ENCODE data around the gene BOD1L1. TPM values are rescaled to one million over a fixed set of nuclear protein-coding genes. Genes with fewer than 3 reads are reported as not detected.

The BOD1L1 gene
- total RNA-seq, 1 experiment from 2014 or later = 22.0 TPM

DNA sequence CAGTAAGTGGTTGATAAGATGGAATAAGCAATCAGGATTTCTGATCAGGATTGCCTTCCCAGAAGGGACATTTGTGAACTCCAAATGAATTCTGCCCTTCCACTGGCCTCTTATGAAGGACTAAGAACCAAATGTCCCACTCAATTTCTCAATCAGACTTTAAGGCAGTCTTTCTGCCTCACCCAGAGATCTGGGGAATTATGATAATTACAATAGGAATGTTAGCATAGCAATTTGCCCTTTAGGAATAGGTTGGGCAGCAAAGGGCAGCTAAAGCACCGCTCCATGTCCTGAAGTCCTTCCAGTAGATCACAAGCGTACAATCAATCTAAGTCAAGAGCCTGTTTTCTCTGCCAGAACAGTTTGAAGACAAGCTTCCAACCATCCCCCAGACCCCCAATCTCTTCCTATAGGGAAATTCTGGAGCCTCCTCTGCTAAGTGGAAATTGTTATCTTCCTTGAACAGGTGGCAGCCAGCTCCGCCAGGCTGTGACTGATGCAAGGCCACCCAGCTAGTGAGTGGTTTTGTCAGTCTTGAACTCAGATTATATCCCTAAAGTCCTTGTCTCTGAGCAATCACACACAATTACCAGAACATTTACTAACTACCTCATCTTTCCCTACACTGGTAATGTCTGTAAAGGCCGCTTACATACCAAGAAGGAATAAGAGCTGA is 101.8 kb downstream of the BOD1L1 start:
- Histone ChIP-seq H3K79me2 (ENCODE audit: low read length) (no peaks in the 10 kb centered on the region), H3K9ac (ENCODE audit: low read length) (no peak overlapping the region), H3K36me3 (ENCODE audit: low read depth, low read length) (no peaks in the 10 kb centered on the region), H3K27me3 (ENCODE audit: low read length) (peaks cover 36% of the 10 kb centered on the region), H3K9me2 (replicated peaks; ENCODE audit: low read length) (no peaks in the 10 kb centered on the region), H3K4me3 (ENCODE audit: low read length) (no peak overlapping the region), H3K4me2 (ENCODE audit: low read length) (no peak overlapping the region), H3K9me3 (ENCODE audit: low read length) (no peaks in the 10 kb centered on the region), H3F3A (ENCODE audit: low read length, unreplicated experiment) (no peaks in the 10 kb centered on the region), H4K20me1 (ENCODE audit: low read length) (no peaks in the 10 kb centered on the region), H3K27ac (ENCODE audit: low read length) (no peak overlapping the region), H3K4me1 (ENCODE audit: insufficient read depth, low read length) (no peaks in the 10 kb centered on the region), H2AFZ (ENCODE audit: low read length) (no peak overlapping the region)
- TF ChIP-seq, protein P1, sequence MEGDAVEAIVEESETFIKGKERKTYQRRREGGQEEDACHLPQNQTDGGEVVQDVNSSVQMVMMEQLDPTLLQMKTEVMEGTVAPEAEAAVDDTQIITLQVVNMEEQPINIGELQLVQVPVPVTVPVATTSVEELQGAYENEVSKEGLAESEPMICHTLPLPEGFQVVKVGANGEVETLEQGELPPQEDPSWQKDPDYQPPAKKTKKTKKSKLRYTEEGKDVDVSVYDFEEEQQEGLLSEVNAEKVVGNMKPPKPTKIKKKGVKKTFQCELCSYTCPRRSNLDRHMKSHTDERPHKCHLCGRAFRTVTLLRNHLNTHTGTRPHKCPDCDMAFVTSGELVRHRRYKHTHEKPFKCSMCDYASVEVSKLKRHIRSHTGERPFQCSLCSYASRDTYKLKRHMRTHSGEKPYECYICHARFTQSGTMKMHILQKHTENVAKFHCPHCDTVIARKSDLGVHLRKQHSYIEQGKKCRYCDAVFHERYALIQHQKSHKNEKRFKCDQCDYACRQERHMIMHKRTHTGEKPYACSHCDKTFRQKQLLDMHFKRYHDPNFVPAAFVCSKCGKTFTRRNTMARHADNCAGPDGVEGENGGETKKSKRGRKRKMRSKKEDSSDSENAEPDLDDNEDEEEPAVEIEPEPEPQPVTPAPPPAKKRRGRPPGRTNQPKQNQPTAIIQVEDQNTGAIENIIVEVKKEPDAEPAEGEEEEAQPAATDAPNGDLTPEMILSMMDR (conservative IDR thresholded peaks at IDR 0.05; ENCODE audit: low read depth, low read length) = no peak
- TF ChIP-seq EZH2phosphoT487 (IDR thresholded peaks at IDR 0.05; ENCODE audit: borderline replicate concordance, low read length) (no peak), EZH2 (IDR thresholded peaks at IDR 0.05; ENCODE audit: low read length, unreplicated experiment) (no peak)
- intact Hi-C loops (cut with micrococcal nuclease) = no loop called here
- no peak for DNase-seq
- POLR2A ChIA-PET (ENCODE audit: unreplicated experiment) = no interaction called here
- ATAC-seq = no peak
- CTCF ChIA-PET = no interaction called here
- no TSS peak for BruUV-seq (replicated peaks)

DNA sequence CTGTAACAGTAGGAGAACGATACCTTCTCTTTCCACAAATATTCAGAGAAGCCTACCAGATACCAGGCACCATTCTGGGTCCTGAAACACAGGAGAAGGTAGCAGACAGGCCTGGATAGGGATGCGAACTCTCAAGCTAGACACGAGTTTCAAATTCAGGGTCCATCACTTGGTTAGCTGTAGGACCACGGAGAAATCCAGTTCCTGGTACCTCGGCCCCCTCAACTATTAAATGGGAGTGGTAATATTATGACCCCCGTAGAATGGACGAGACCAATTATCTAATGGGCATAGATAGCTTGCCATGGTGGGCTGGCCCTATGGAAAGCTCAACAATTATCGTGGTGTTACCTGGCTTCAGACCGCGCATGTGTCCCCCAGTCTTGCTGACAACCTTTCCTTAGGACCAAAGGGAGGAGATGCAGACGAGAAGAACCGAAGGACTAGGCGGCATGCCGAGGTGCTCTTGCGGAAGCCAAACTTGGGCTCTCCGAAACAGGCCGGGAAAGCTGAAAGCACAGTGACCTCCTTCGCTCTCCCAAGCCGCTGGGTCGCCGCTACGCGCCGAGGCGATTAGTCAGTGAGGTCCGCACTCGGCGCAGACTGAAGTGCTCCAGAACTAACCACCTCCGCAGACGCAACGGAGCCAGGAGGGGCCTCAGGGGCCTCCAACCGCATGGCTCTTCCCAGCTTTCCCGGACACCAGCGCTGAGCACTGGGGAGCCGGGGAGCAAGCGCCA is 102.9 kb downstream of the BOD1L1 start:
- POLR2A ChIA-PET (ENCODE audit: unreplicated experiment) = no interaction called here
- H3K9ac ChIP-seq (ENCODE audit: low read length) = no peak overlapping the region
- DNase-seq (no peak), ATAC-seq (no peak)
- no peaks in the 10 kb centered on the region for H3K36me3 ChIP-seq (ENCODE audit: low read depth, low read length)
- H3K9me3 ChIP-seq (ENCODE audit: low read length) = no peaks in the 10 kb centered on the region
- no peak overlapping the region for H3K4me2 ChIP-seq (ENCODE audit: low read length)
- no peaks in the 10 kb centered on the region for H4K20me1 ChIP-seq (ENCODE audit: low read length)
- no peak overlapping the region for H3K27ac ChIP-seq (ENCODE audit: low read length)
- H3K79me2 ChIP-seq (ENCODE audit: low read length) = no peaks in the 10 kb centered on the region
- BruUV-seq (replicated peaks) = no TSS peak
- TF ChIP-seq, protein P1 (conservative IDR thresholded peaks at IDR 0.05; ENCODE audit: low read depth, low read length) = no peak
- TF ChIP-seq EZH2phosphoT487 (IDR thresholded peaks at IDR 0.05; ENCODE audit: borderline replicate concordance, low read length) (no peak), EZH2 (IDR thresholded peaks at IDR 0.05; ENCODE audit: low read length, unreplicated experiment) (no peak)
- no peak overlapping the region for H2AFZ ChIP-seq (ENCODE audit: low read length)
- intact Hi-C loops (cut with micrococcal nuclease) = no loop called here
- H3K27me3 ChIP-seq (ENCODE audit: low read length) = peaks cover 36% of the 10 kb centered on the region
- no peaks in the 10 kb centered on the region for H3F3A ChIP-seq (ENCODE audit: low read length, unreplicated experiment)
- no peaks in the 10 kb centered on the region for H3K9me2 ChIP-seq (replicated peaks; ENCODE audit: low read length)
- CTCF ChIA-PET = no interaction called here
- no peak overlapping the region for H3K4me3 ChIP-seq (ENCODE audit: low read length)
- H3K4me1 ChIP-seq (ENCODE audit: insufficient read depth, low read length) = no peaks in the 10 kb centered on the region

Data from PC-3 (cell line).